ENCODE results near the gene KIF26B. TPM values are rescaled to one million over a fixed set of nuclear protein-coding genes. Genes with fewer than 3 reads are reported as not detected.

Gene KIF26B
- total and polyA plus RNA-seq, 2 experiments from 2014 or later = 0.03 to 0.76 TPM

GRCh38 chr1:245132771-245133170 is 22.0 kb upstream of the KIF26B start:
- H3K4me1 Mint-ChIP-seq = peaks cover 10% of the 10 kb centered on the region; the same call in 2 of the 3 replicates
- Histone ChIP-seq H3K79me2 (replicated peaks; ENCODE audit: insufficient read depth) (no peaks in the 10 kb centered on the region), H3K4me1 (ENCODE audit: insufficient read depth) (no peaks in the 10 kb centered on the region), H3K27me3 (ENCODE audit: insufficient read depth) (no peaks in the 10 kb centered on the region), H3K4me3 (no peak overlapping the region), H3K4me2 (no peak overlapping the region), H3K36me3 (ENCODE audit: insufficient read depth) (no peaks in the 10 kb centered on the region), H3K27ac (ENCODE audit: low read depth) (no peak overlapping the region), H4K20me1 (replicated peaks; ENCODE audit: insufficient read depth) (no peaks in the 10 kb centered on the region), H3F3A (replicated peaks; ENCODE audit: low read depth) (no peaks in the 10 kb centered on the region), H2AFZ (no peak overlapping the region), H3K9me2 (ENCODE audit: insufficient read depth) (no peaks in the 10 kb centered on the region; the same call in 1 of the 2 replicates)
- H3K36me3 Mint-ChIP-seq (ENCODE audit: low read depth) = no peaks in the 10 kb centered on the region
- no peak for ATAC-seq
- H3K4me3 Mint-ChIP-seq = no peak overlapping the region
- no peak for DNase-seq (ENCODE audit: low spot score)
- H3K27ac Mint-ChIP-seq = no peak overlapping the region
- peaks cover 8% of the 10 kb centered on the region for H3K27me3 Mint-ChIP-seq (ENCODE audit: insufficient read depth, low read depth, poor library complexity)
- H3K9me3 Mint-ChIP-seq = no peaks in the 10 kb centered on the region; the same call in 2 of the 3 replicates
- no peak for TF ChIP-seq CREB1 (CRISPR knock-in tag; IDR thresholded peaks at IDR 0.05; ENCODE audit: low read depth)
- TF ChIP-seq CTCF (conservative IDR thresholded peaks at IDR 0.05; ENCODE audit: low read depth in 2 of 2) = no peak

GRCh38 chr1:245133995-245134715 is 20.6 kb upstream of the KIF26B start:
- no peaks in the 10 kb centered on the region for H4K20me1 ChIP-seq (replicated peaks; ENCODE audit: insufficient read depth)
- no peaks in the 10 kb centered on the region for H3K4me1 ChIP-seq (ENCODE audit: insufficient read depth)
- Mint-ChIP-seq H3K4me1 (peaks cover 8% of the 10 kb centered on the region; the same call in 2 of the 3 replicates), H3K9me3 (no peaks in the 10 kb centered on the region), H3K27ac (no peak overlapping the region), H3K4me3 (no peak overlapping the region), H3K27me3 (ENCODE audit: insufficient read depth, low read depth, poor library complexity) (peaks cover 8% of the 10 kb centered on the region), H3K36me3 (ENCODE audit: low read depth) (no peaks in the 10 kb centered on the region)
- no peaks in the 10 kb centered on the region for H3F3A ChIP-seq (replicated peaks; ENCODE audit: low read depth)
- no peak overlapping the region for H3K27ac ChIP-seq (ENCODE audit: low read depth)
- H3K27me3 ChIP-seq (ENCODE audit: insufficient read depth) = no peaks in the 10 kb centered on the region
- H3K79me2 ChIP-seq (replicated peaks; ENCODE audit: insufficient read depth) = no peaks in the 10 kb centered on the region
- DNase-seq (ENCODE audit: low spot score) (no peak), ATAC-seq (no peak)
- H3K36me3 ChIP-seq (ENCODE audit: insufficient read depth) = no peaks in the 10 kb centered on the region
- no peak overlapping the region for H3K4me2 ChIP-seq
- H3K4me3 ChIP-seq = no peak overlapping the region
- no peak overlapping the region for H2AFZ ChIP-seq
- H3K9me2 ChIP-seq (ENCODE audit: insufficient read depth) = no peaks in the 10 kb centered on the region; the same call in 1 of the 2 replicates
- no peak for TF ChIP-seq REST (IDR thresholded peaks at IDR 0.05; ENCODE audit: unreplicated experiment)
- TF ChIP-seq EZH2 (IDR thresholded peaks at IDR 0.05; ENCODE audit: low read depth, unreplicated experiment) = no peak
- no peak for TF ChIP-seq EZH2phosphoT487 (IDR thresholded peaks at IDR 0.05; ENCODE audit: unreplicated experiment)
- no peak for TF ChIP-seq ZNF462 (CRISPR knock-in tag; IDR thresholded peaks at IDR 0.05)
- no peak for TF ChIP-seq ZNF114 (CRISPR knock-in tag; IDR thresholded peaks at IDR 0.05)
- no peak for TF ChIP-seq ZNF331 (CRISPR knock-in tag; IDR thresholded peaks at IDR 0.05; ENCODE audit: low read depth)
- no peak for TF ChIP-seq JUNB (IDR thresholded peaks at IDR 0.05; ENCODE audit: unreplicated experiment)
